Left ventricle myocardium inferior (tissue), 1 donor: ENCODE data around the gene ADORA3. TPM values are rescaled to one million over a fixed set of nuclear protein-coding genes. Genes with fewer than 3 reads are reported as not detected.

Experiments
- DNase-seq: peaks from one replicate; pipeline ENCODE4 v3.0.0-alpha.2; 2020
- H3K27ac ChIP-seq: fragments of 200-600 bp; replicated peaks from 2 replicates; pipeline ENCODE4 v1.8.0; 2021
- H3K27me3 ChIP-seq: fragments of 200-600 bp; 2 replicates; pipeline ENCODE4 v1.8.0; 2021; ENCODE audit warnings: low read depth
- H3K36me3 ChIP-seq: fragments of 200-600 bp; 2 replicates; pipeline ENCODE4 v1.8.0; 2021
- H3K4me1 ChIP-seq: fragments of 200-600 bp; 2 replicates; pipeline ENCODE4 v1.8.0; 2021
- H3K4me3 ChIP-seq: fragments of 200-600 bp; 2 replicates; pipeline ENCODE4 v1.8.0; 2021; ENCODE audit warnings: mild to moderate bottlenecking, moderate library complexity
- H3K9me3 ChIP-seq: fragments of 200-600 bp; replicated peaks from 2 replicates; pipeline ENCODE4 v1.8.0; 2021
- CTCF ChIP-seq: fragments of 200-600 bp; IDR thresholded peaks from 2 replicates; pipeline ENCODE4 v1.8.0; 2021; ENCODE audit warnings: antibody characterized with exemption, mild to moderate bottlenecking, borderline replicate concordance
- intact Hi-C: fragments of 100-400 bp; cut with micrococcal nuclease; formaldehyde crosslinking; loops from one replicate; pipeline ENCODE4 v1.11.0; 2022
- total RNA-seq: library from RNA; stranded (reverse); fragmentation: NEBNext Ultra II Directional; extraction: Animal tissue kit (Norgen Biotek cat#: 25700); gene quantifications from one replicate; pipeline ENCODE4 v1.2.1, GENCODE V29; 2021
- donor health status: DM: no; HTN: yes; CAD: no; lungs with severe emphysema.

The ADORA3 gene
- total RNA-seq, 1 donor from 2014 or later = 3.1 TPM

- H3K27ac ChIP-seq = no peak overlapping the region
- intact Hi-C loops = no loop called here
- H3K27me3 ChIP-seq = no peaks in the 10 kb centered on the region
- H3K4me1 ChIP-seq = no peaks in the 10 kb centered on the region
- no peak for TF ChIP-seq CTCF
- H3K4me3 ChIP-seq = no peak overlapping the region
- no peaks in the 10 kb centered on the region for H3K36me3 ChIP-seq
- H3K9me3 ChIP-seq = peaks cover 7% of the 10 kb centered on the region
- DNase-seq = no peak
Observed at GRCh38 chr1:111496398-111496797, 7.0 kb downstream of the ADORA3 start.

- intact Hi-C loops = no loop called here
- Histone ChIP-seq H3K36me3 (no peaks in the 10 kb centered on the region), H3K9me3 (no peaks in the 10 kb centered on the region), H3K27ac (peak overlapping the region; percentile 42), H3K4me3 (no peak overlapping the region), H3K27me3 (no peaks in the 10 kb centered on the region), H3K4me1 (no peaks in the 10 kb centered on the region)
- no peak for TF ChIP-seq CTCF
- no peak for DNase-seq
Observed at GRCh38 chr1:111491070-111491469, 12.4 kb downstream of the ADORA3 start.

- DNase-seq = no peak
- no peak overlapping the region for H3K4me3 ChIP-seq
- H3K4me1 ChIP-seq = no peaks in the 10 kb centered on the region
- H3K27me3 ChIP-seq = no peaks in the 10 kb centered on the region
- no peaks in the 10 kb centered on the region for H3K36me3 ChIP-seq
- TF ChIP-seq CTCF = no peak
- intact Hi-C loops = no loop called here
- peak overlapping the region; percentile 42 for H3K27ac ChIP-seq
- no peaks in the 10 kb centered on the region for H3K9me3 ChIP-seq
Observed at GRCh38 chr1:111490220-111490619, 13.2 kb downstream of the ADORA3 start.

GRCh38 chr1:111489604-111490003, 13.8 kb downstream of the ADORA3 start:
- H3K4me3 ChIP-seq = no peak overlapping the region
- H3K4me1 ChIP-seq = peaks cover 6% of the 10 kb centered on the region
- no peaks in the 10 kb centered on the region for H3K9me3 ChIP-seq
- DNase-seq = no peak
- intact Hi-C loops = loop anchor here (10.0 kb wide), 1 partner anchor 275 kb away; no protein-coding TSS in a partner anchor
- H3K36me3 ChIP-seq = no peaks in the 10 kb centered on the region
- no peak for TF ChIP-seq CTCF
- no peaks in the 10 kb centered on the region for H3K27me3 ChIP-seq
- H3K27ac ChIP-seq = peak overlapping the region; percentile 54

- H3K27me3 ChIP-seq = no peaks in the 10 kb centered on the region
- no peaks in the 10 kb centered on the region for H3K36me3 ChIP-seq
- no peak for DNase-seq
- H3K27ac ChIP-seq = no peak overlapping the region
- no peak for TF ChIP-seq CTCF
- no peak overlapping the region for H3K4me3 ChIP-seq
- H3K4me1 ChIP-seq = peaks cover 15% of the 10 kb centered on the region
- no peaks in the 10 kb centered on the region for H3K9me3 ChIP-seq
- intact Hi-C loops = loop anchor here (10.0 kb wide), 1 partner anchor 276 kb away; no protein-coding TSS in a partner anchor
Observed at GRCh38 chr1:111488669-111489068, 14.8 kb downstream of the ADORA3 start.
